Large intestine (tissue), 3 donors: ENCODE data around the gene PPP5C. TPM values are rescaled to one million over a fixed set of nuclear protein-coding genes. Genes with fewer than 3 reads are reported as not detected.
"Not testable (repeated sequence)": the region's sequence is repeated elsewhere in the genome, so short reads cannot be mapped to it uniquely, and the experiment has no call there.

Experiments used
- DNase-seq, 2 donors: peaks; one replicate each; pipeline versions ENCODE4 v3.0.0 to v3.0.0-alpha.2; 2013
- H3K27ac ChIP-seq: one replicate; pipeline ENCODE4 v1.5.1; 2013; ENCODE audit warnings: low read length
- H3K27me3 ChIP-seq: 2 replicates; pipeline ENCODE4 v1.6.1; 2013; ENCODE audit warnings: low read length; ENCODE audit not compliant: control insufficient read depth, insufficient read depth
- H3K36me3 ChIP-seq: 2 replicates; pipeline ENCODE4 v1.6.1; 2013; ENCODE audit warnings: low read length; ENCODE audit not compliant: control insufficient read depth, insufficient read depth
- H3K4me1 ChIP-seq: one replicate; pipeline ENCODE4 v1.6.1; 2013; ENCODE audit warnings: low read length; ENCODE audit not compliant: control insufficient read depth, insufficient read depth
- H3K4me3 ChIP-seq: one replicate; pipeline ENCODE4 v1.5.1; 2013; ENCODE audit warnings: low read length
- H3K9me3 ChIP-seq: one replicate; pipeline ENCODE4 v1.6.1; 2013; ENCODE audit warnings: mild to moderate bottlenecking, low read depth, low read length, moderate library complexity; ENCODE audit not compliant: control insufficient read depth
- WGBS: methylation state at CpG from one replicate; pipeline ENCODE4 v1.1.5; 2013; ENCODE audit warnings: low lambda C conversion rate; ENCODE audit not compliant: insufficient coverage; 5-methylcytosine and 5-hydroxymethylcytosine counted together
- polyA plus RNA-seq: library from polyadenylated mRNA; unstranded; fragments of 120-200 nt; gene quantifications from one replicate; pipeline ENCODE4 v1.2.1, GENCODE V29; 2013

Gene PPP5C
- polyA plus RNA-seq, 1 donor = 59.5 TPM

DNA sequence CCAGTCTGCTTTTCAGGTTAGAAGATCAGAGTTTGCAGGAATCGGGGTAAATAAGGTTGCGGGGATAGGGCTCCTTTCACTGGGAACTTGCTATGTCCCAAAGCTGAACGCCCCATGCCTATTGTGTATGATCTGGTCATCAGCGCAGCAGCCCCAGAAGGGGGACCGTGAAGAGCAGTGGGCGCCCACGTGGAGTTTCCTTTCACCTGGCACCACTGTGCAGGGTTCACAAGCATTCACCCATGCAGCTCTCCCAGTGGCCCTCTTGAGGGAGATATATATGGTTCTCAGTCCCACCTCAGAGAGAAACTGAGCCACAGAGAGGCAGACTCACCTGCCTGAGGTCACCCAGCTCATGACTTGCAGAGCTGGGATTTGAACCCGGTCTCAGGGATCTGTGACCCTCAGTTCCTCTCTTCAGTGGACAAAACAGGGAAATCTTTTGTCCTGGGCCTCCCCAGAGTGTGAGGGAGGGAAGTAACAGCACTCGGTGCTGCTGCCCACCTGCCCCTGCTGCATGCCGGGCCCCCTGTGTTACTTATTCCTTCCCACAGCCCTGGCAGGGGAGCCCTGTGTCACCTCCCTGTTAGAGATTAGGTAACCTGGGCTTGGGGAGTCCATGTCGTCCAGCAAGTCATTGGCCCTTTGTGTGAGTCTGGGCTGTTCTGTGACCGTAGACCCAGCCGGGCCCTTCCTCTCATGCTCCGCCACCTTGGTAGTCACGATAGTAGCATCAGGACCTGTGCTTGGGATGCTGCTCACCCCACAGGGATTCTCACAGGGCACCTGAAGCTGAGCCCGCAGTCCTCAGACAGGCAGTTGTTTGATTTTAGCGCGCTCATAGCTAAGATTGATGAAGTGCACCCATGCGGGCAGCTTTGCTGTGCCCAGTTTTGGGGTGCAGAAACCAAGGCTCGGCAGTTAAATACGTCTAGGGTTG is 27.9 kb downstream of the PPP5C start:
- peaks cover 3% of the 10 kb centered on the region for H3K4me1 ChIP-seq
- peaks cover 46% of the 10 kb centered on the region for H3K36me3 ChIP-seq
- H3K9me3 ChIP-seq = no peaks in the 10 kb centered on the region
- H3K27ac ChIP-seq = no peak overlapping the region
- H3K4me3 ChIP-seq = no peak overlapping the region
- H3K27me3 ChIP-seq = no peaks in the 10 kb centered on the region
- no peak for DNase-seq
- no CpG with 5 or more reads among the region's 21 CpGs for WGBS

DNA sequence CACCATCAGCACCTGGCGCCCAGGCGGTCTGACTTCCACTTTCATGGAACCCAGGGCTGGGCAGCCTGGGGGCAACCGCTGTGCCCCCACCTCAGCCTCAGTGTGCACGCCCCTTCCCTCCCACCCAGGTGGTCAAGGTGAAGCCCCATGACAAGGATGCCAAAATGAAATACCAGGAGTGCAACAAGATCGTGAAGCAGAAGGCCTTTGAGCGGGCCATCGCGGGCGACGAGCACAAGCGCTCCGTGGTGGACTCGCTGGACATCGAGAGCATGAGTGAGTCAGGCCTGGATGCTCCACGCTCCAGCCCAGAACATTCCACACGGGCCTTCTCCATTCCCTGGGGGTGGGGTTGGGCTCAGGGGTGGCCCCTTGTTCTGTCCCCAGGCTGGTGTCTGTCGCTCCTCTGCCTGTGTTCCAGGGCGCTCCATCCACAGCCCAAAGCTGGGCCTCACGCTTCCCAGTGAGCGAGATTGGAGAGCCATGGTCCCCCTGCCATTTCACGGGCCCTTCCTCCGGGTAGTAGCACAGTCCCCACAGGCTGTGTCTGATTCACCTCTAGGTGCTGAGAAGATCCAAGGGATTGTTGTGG is 28.7 kb downstream of the PPP5C start:
- H3K27ac ChIP-seq, H3K4me1 ChIP-seq, H3K27me3 ChIP-seq, H3K4me3 ChIP-seq, DNase-seq, H3K9me3 ChIP-seq: not testable (repeated sequence)
- H3K36me3 ChIP-seq = peaks cover 50% of the 10 kb centered on the region
- no CpG with 5 or more reads among the region's 22 CpGs for WGBS

DNA sequence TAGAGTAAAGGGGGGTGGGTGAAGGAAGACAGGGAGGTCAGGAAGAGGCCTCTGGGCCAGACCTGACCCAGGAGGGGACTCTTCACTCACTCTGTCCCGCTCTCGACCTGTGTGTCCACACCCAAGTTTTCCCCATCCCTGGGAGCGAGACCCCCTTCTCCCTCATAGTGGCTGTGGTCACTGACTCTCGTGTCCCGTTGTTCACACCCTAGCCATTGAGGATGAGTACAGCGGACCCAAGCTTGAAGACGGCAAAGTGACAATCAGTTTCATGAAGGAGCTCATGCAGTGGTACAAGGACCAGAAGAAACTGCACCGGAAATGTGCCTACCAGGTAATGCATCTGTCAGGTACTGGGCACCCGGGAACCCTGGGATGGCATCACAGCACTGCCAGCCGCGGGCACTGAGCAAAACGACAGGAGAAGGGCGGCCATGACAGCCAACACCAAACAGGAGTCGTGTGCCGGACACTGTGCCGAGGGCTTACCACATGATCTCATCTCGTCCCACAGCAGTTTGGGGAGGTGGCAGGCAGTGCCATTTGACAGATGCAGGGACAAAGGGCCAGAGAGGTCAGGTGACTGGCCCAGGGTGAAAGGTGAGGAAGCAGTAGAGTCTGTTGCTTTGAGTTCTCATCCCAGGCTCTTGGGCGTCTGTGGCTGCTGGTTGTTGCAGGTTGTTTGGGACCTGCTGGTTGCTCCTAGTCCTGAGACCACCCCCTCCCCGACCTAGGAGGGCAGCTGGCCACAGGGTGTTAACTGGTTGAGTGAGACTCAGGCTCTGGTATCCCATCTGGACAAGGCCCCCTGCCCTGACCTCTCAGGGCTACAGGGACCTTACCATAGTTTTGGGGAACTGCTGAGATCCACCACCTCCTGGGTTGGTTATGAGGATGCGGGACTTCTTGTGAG is 29.6 kb downstream of the PPP5C start:
- Histone ChIP-seq H3K27me3 (no peaks in the 10 kb centered on the region), H3K4me1 (peaks cover 3% of the 10 kb centered on the region), H3K9me3 (no peaks in the 10 kb centered on the region), H3K36me3 (peaks cover 48% of the 10 kb centered on the region), H3K4me3 (no peak overlapping the region), H3K27ac (no peak overlapping the region)
- no peak for DNase-seq
- WGBS = no CpG with 5 or more reads among the region's 20 CpGs

DNA sequence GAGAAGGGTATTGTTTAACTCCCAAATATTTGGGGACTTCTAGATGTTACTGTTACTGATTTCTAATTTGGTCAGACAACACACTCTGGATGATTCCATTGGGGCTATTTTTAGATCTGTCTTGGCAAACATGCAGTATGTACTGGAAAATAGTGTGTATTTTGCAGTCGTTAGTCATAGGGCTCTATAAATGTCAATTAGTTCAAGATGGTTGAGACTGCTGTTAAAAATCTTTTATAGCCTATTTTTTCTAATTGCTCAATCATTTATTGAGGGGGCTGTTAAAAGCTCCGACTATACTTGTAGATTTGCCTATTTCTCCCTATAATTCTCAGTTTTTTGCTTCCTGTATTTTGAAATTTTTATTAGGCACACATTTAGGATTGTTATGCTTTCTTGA is 31.4 kb downstream of the PPP5C start:
- Histone ChIP-seq H3K27me3 (no peaks in the 10 kb centered on the region), H3K9me3 (no peaks in the 10 kb centered on the region), H3K4me3 (no peak overlapping the region), H3K4me1 (no peaks in the 10 kb centered on the region), H3K36me3 (peaks cover 63% of the 10 kb centered on the region), H3K27ac (no peak overlapping the region)
- WGBS = no CpG with 5 or more reads among the region's 2 CpGs
- no peak for DNase-seq

DNA sequence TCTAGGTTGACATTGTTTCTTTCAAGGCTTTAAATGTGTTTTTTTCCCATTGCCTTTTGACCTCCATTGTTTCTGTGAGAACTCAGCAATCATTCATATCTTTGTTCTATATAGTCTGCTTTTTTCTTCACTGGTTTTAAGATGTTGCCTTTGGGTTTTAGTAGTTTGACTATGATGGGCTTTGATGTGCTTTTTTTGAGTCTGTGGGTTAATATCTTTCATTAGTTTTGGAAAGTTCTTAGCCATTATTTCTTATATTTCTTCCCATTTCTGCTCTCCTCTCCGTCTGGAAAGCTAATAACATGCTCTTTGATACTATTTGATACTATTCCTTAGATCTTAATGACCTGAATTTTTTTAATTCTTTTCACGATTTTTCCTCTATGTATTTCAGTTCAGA is 33.8 kb downstream of the PPP5C start:
- 100% methylated on average over 2 of the region's 2 CpGs for WGBS
- Histone ChIP-seq H3K27ac (no peak overlapping the region), H3K4me3 (no peak overlapping the region), H3K27me3 (no peaks in the 10 kb centered on the region), H3K9me3 (no peaks in the 10 kb centered on the region), H3K36me3 (peaks cover 73% of the 10 kb centered on the region), H3K4me1 (no peaks in the 10 kb centered on the region)
- DNase-seq = no peak

DNA sequence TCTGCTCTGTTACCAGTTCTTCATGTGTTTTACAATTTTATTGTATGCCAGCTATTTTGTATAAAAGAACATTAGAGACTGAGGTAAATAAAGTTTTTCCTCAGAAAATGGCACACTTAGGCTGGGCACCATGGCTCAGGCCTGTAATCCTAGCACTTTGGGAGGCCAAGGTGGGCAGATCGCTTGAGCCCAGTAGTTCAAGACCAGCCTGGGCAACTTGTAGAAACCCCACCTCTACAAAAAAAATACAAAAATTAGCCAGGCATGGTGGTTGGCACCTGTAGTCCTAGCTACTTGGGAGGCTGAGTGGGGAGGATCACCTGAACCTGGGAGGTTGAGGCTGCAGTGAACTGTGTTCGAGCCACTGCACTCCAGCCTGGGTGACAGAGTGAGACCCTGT is 34.5 kb downstream of the PPP5C start:
- WGBS = no CpG with 5 or more reads among the region's 2 CpGs
- no peak overlapping the region for H3K27ac ChIP-seq

DNA sequence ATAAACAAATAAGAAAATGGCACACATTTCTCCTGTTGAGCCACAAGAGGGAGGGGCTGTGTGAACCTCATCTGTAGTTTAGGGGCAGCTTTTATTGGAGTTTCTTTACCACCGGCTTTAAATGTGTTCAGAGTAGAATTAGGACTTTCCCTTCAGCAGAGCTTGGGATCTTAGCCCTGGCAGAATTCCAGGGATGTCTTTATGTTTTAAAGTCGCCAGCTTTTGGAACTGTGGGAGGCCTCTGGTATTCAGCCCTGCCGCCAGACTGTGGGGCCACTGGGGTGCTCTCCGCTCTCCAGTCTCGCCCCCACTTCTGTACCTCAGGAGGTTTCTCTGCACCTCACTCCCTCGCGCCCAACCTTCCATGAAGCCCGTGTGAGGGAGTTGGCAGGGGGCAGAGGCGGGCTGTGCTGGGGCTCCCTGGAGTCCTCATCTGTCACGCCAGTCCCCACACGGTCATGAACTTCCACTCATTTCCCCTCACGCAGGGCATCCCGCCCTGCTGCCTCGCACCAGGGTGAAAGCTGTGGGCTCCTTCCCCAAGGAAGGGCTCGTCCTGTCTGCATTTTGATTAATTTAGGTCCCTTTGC is 35.0 kb downstream of the PPP5C start:
- WGBS = no CpG with 5 or more reads among the region's 15 CpGs
- H3K27me3 ChIP-seq = no peaks in the 10 kb centered on the region
- no peak for DNase-seq
- no peak overlapping the region for H3K4me3 ChIP-seq
- no peak overlapping the region for H3K27ac ChIP-seq
- H3K9me3 ChIP-seq = no peaks in the 10 kb centered on the region
- H3K4me1 ChIP-seq = no peaks in the 10 kb centered on the region
- H3K36me3 ChIP-seq = peaks cover 71% of the 10 kb centered on the region

More for the DNA sequence above, 34.5 kb downstream of the PPP5C start:
- no peaks in the 10 kb centered on the region for H3K27me3 ChIP-seq
- no peak overlapping the region for H3K4me3 ChIP-seq
- no peaks in the 10 kb centered on the region for H3K9me3 ChIP-seq
- no peak for DNase-seq
- peaks cover 71% of the 10 kb centered on the region for H3K36me3 ChIP-seq
- no peaks in the 10 kb centered on the region for H3K4me1 ChIP-seq

DNA sequence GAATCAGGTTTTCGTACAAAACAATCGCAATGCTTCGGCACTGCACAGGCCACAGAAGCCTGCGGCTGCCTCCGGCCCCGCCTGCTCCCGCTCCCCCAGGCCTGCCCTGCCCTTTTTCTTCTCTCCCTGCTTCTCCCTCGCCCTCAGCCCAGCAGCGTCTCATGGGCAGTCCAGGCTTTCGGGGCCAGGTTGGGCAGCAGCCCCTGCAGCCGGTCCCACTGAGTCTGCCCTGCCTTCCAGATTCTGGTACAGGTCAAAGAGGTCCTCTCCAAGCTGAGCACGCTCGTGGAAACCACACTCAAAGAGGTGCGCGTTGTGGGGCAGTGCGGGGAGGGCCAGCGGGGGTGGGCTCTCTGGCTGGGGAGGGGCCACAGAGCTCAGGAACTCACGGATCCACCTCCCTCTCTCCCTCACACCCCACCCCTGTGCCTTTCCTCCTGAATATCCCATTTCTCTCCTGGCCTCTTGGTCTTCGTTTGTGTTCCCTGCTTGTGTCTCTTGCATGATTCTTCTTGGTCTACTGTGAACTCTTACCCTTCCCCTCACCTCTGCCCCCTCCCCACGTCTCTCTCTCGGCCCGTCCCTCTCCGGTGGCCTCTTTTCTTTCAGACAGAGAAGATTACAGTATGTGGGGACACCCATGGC is 36.4 kb downstream of the PPP5C start:
- Histone ChIP-seq H3K27me3 (no peaks in the 10 kb centered on the region), H3K9me3 (no peaks in the 10 kb centered on the region), H3K4me3 (no peak overlapping the region), H3K27ac (no peak overlapping the region), H3K4me1 (no peaks in the 10 kb centered on the region), H3K36me3 (peaks cover 78% of the 10 kb centered on the region)
- WGBS = 83% methylated on average over 1 of the region's 23 CpGs
- no peak for DNase-seq

DNA sequence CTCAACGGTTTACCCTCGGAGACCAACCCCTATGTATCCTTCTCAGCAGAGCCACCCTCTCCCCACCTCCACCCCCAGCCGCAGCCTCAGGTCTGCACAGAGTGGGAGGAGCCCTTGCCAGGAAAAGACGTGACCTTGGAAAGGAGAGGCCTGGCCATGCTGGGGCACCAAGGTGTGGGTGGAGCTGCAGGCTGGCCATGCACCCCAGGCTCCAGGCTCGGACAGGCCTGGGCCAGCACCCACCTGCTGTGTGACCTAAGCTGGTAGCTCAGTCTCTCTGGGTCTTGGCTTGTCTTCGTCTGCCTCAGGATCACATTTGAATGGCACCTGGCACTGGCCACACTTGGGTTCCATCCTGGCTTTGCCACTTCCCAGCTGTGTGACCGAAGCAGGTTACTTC is 37.0 kb downstream of the PPP5C start:
- Histone ChIP-seq H3K4me1 (no peaks in the 10 kb centered on the region), H3K27me3 (no peaks in the 10 kb centered on the region), H3K9me3 (no peaks in the 10 kb centered on the region), H3K4me3 (no peak overlapping the region), H3K36me3 (peaks cover 83% of the 10 kb centered on the region), H3K27ac (no peak overlapping the region)
- no peak for DNase-seq
- WGBS = no CpG with 5 or more reads among the region's 7 CpGs
